ENCODE measurements around the gene GATA1. TPM values are rescaled to one million over a fixed set of nuclear protein-coding genes. Genes with fewer than 3 reads are reported as not detected.
A peak's percentile ranks its signal among the peaks of the same experiment; 100 is the strongest.

Gene GATA1
- total RNA-seq, 1 donor from 2014 or later, result not detected

- DNase-seq (no peak), ATAC-seq (no peak)
- intact Hi-C loops (cut with micrococcal nuclease), result no loop called here
Measured at GRCh38 chrX:48782795-48783194, 3.6 kb upstream of the GATA1 start.

GRCh38 chrX:48784726-48785125 lies 1.7 kb upstream of the GATA1 start:
- intact Hi-C loops (cut with micrococcal nuclease), result no loop called here
- ATAC-seq, result no peak
- no peak for DNase-seq

GRCh38 chrX:48785186-48785539 lies 1.2 kb upstream of the GATA1 start:
- DNase-seq (no peak), ATAC-seq (no peak)
- intact Hi-C loops (cut with micrococcal nuclease), result no loop called here

- ATAC-seq, result no peak
Measured at GRCh38 chrX:48785540-48786214, 713 bp upstream of the GATA1 start.

GRCh38 chrX:48786825-48787504 lies 575 bp downstream of the GATA1 start:
- DNase-seq (no peak), ATAC-seq (no peak)
- intact Hi-C loops (cut with micrococcal nuclease), result no loop called here

More at GRCh38 chrX:48785540-48786214, 713 bp upstream of the GATA1 start:
- intact Hi-C loops (cut with micrococcal nuclease), result no loop called here
- DNase-seq, result no peak

DNA sequence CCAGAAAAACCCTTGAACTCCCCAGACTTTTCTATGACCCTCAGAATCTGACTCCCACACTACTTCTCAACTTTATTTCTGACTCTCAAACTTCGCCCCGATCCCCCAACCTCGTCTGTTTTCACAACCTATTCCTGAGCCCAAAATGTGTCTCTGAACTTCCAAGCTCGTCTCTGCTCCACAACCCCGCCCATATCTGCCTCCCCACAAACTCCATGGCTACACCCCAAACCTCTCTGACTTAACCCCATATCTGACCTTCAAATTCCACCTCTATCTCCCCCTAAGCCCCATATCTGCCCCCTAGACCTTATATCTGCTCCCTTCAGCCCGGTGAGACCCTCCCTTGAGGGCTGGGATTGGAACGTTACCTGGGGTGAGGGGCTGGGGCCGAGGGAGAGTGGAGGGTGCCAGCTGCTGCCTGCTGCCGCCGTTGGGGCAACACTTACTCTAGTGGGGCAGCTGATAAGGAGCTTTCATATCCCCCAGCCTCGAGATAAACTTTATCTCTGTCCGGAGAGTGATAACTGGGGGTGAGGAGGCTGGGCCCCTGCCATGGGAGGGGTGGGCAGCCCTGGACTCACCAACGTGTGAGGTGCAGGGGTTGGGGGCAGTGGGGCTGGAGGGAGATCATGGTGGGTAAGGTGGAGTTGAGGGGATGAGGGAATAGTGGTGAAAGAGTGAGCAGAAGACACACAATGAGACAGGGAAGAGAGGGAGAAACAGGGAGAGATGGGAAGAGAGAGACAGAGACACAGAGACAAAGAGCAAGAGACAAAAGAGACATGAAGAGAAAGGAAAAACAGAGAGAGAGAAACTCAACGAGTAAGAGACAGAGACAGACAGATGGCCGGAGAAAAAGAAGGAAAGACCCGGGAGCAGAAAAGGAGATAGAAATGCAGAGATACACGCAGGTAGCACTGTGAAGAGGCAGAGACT lies 1.4 kb downstream of the GATA1 start:
- ATAC-seq (no peak), DNase-seq (no peak)
- intact Hi-C loops (cut with micrococcal nuclease), result no loop called here

DNA sequence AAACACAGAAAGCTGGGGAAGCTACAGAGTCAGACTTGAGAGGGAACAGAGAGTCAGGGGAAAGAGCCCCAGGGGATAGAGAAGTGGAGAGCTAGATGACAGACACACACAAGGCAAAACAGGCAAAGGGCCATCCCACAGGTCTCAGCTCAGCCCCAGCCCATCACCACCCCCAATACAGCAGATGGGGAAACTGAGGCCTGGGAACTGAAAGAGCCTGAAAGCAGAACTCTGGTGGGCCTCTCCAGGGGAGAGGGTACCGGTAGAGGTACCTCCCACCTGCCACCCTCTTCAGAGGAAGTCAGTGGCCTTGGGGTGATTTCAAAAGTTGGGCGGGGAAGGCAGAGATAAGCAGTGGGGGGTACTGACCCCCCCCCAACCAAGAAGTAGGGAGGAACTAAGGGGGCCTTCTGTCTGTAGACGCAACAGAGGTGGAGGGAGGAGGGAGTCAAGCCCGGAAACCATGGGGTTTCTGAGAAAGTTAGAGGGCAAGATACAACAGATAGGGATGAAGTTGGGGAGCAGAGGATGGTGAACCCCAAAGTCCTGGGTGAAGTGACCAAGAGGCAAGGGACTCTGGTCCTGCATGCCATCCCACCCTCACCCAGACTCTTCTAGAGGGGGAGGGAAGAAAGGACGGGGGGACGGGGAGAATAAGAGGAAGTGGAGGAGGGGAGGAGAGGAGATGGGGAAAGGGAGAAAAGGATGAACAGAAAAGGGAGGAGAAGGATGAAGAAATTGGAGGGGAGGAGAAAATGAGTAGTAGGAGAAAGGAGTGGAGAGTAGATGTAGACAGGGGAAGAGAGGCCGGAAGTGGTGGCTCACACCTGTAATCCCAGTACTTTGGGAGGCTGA lies 3.2 kb downstream of the GATA1 start:
- DNase-seq, result no peak
- intact Hi-C loops (cut with micrococcal nuclease), result no loop called here
- no peak for ATAC-seq

GRCh38 chrX:48790477-48790876 lies 4.1 kb downstream of the GATA1 start:
- DNase-seq (no peak), ATAC-seq (no peak)
- intact Hi-C loops (cut with micrococcal nuclease), result no loop called here

DNA sequence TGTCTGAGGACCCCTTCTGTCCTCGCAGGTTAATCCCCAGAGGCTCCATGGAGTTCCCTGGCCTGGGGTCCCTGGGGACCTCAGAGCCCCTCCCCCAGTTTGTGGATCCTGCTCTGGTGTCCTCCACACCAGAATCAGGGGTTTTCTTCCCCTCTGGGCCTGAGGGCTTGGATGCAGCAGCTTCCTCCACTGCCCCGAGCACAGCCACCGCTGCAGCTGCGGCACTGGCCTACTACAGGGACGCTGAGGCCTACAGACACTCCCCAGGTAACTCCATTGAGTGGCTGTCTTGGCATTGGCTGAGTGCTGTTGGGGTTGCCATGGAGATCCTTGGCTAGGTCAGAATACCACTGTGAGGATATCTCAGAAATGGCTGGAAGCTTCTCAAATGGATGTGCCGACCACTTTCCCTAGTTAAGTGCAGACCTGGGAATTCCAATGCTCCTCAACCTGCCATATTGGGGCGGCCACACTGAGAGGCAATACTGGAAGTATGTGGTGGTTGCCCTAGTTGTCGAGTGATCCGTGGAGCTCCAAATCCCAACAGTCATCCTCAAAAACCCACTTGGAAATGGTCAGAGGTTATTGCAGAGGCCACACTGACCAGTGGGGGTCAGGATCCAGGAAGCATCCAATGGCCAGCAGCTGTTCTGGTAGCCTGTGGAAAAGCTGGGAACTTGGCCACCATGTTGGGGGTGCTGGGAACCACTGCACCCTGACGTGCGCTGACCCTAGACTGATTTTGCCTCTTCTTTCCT lies 4.9 kb downstream of the GATA1 start:
- ATAC-seq (no peak), DNase-seq (no peak)
- intact Hi-C loops (cut with micrococcal nuclease), result no loop called here

DNA sequence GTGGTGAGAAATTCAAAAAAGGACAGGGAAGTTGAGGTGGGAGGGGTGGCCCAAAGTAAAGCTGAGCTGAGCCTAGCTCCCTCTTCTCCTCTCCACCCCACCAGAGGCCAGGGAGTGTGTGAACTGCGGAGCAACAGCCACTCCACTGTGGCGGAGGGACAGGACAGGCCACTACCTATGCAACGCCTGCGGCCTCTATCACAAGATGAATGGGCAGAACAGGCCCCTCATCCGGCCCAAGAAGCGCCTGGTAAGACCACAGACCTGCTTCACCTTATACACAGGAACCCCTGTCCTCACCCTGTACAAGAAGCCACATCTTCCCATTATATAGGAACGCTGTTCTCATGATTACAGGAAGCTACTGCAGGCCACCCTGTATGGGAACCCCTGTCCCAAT lies 5.8 kb downstream of the GATA1 start:
- ATAC-seq (no peak), DNase-seq (no peak)
- intact Hi-C loops (cut with micrococcal nuclease), result no loop called here

DNA sequence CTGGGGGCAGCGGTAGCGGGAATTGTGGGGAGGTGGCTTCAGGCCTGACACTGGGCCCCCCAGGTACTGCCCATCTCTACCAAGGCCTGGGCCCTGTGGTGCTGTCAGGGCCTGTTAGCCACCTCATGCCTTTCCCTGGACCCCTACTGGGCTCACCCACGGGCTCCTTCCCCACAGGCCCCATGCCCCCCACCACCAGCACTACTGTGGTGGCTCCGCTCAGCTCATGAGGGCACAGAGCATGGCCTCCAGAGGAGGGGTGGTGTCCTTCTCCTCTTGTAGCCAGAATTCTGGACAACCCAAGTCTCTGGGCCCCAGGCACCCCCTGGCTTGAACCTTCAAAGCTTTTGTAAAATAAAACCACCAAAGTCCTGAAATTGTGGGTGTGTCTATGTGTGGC lies 7.5 kb downstream of the GATA1 start:
- intact Hi-C loops (cut with micrococcal nuclease), result no loop called here
- DNase-seq (no peak), ATAC-seq (no peak)

DNA sequence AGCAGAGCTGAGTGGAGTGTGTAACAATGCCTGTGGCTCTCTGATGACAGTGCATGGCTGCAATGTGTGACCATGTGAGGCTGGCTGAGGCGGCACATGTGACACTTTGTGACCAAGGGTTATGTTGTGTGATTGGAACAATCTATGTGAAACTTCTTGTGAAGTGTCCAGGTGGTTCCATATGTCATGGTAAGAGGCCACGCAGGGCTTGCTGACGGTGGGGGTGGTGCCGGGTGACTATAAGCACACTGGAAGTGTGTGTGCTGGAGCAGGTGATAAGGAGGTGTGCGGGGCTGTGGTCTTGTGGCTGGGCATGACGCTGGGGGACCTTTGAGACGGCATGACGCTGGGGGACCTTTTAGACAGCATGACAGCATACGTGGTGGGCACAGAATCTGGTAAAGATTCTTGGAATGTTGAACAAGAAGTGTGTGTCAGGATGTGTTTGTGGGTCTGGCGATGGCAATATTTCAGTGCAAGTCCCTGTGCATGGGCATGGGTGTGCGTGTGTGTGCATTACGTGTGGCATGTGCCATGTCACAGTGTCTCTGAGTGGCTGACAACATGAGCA lies 8.0 kb downstream of the GATA1 start:
- DNase-seq, result no peak

GRCh38 chrX:48794911-48795515 lies 8.6 kb downstream of the GATA1 start:
- intact Hi-C loops (cut with micrococcal nuclease), result no loop called here
- DNase-seq (no peak), ATAC-seq (no peak)

More for the DNA sequence above, 8.0 kb downstream of the GATA1 start:
- intact Hi-C loops (cut with micrococcal nuclease), result no loop called here
- no peak for ATAC-seq

- ATAC-seq (no peak), DNase-seq (no peak)
- intact Hi-C loops (cut with micrococcal nuclease), result no loop called here
Measured at GRCh38 chrX:48798318-48798717, 11.9 kb downstream of the GATA1 start.

GRCh38 chrX:48800574-48801279 lies 14.3 kb downstream of the GATA1 start:
- ATAC-seq (no peak), DNase-seq (no peak)
- intact Hi-C loops (cut with micrococcal nuclease), result no loop called here

DNA sequence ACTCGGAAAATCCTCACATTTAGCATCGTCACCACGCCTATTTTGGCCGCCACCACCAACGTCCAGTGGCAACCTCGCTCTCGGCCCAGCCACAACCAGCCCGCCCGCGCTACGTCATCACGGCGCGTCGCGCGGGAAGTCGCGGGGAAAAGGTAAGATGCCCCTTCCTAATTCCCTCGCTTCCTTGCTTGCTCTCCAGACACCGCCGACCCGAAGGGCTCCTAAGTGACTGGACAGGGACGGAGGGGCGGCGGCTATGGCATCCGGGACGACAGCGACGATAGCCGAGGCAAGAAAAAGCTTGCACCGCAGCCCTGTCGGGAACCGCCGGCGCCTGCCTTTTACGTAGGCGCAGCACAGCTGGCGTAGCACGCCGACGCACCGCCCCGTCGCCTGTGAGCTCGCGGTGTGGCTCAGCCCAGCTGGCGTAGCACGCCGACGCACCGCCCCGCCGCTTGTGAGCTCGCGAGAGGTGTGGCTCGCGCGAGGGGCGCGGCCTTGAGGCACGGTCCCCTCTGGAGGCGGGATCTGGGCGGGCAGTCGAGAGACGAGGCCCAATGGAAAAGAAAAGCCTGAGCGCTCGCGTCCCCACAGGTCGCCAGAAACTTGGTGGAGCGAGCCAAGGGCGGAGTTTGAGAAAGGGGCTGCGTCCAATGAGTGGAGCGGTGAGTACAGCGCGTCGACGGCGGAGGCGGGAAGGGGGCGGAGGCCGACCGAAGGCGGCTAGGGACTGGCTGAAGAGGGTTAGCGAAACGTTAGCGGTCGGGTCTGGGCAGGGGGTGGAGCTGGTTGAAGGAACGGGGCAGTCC lies 15.1 kb downstream of the GATA1 start, which contains the start of gene HDAC6:
Gene HDAC6 (plus strand): TSS at position 788 of the 809 bp plus-strand sequence. CDS start 626 bp downstream, outside the sequence.
- intact Hi-C loops (cut with micrococcal nuclease), result no loop called here
- DNase-seq (peak; percentile 97), ATAC-seq (peak; percentile 95)

All from left ventricle myocardium superior (tissue), 1 donor.